GM12878 (cell line): Measurements from ENCODE around the gene FPR1. TPM values are rescaled to one million over a fixed set of nuclear protein-coding genes. Genes with fewer than 3 reads are reported as not detected.

Experiments
- ATAC-seq: fragments of 200-7000 bp; cut with Tn5 transposase; 3 replicates; pipeline ENCODE4 v1.9.1; 2020; ENCODE audit warnings: mild to moderate bottlenecking, moderate library complexity
- BruUV-seq: library from RNA; stranded (reverse); fragments of 400-500 nt; replicated peaks from 2 replicates; lab custom pipeline; 2021; lab: Mats Ljungman, UMichigan
- CTCF ChIA-PET: fragments of 300-600 bp; sonication (Branson Sonifier 250); formaldehyde crosslinking; extraction: SDS; loops from one replicate; lab custom pipeline; 2021; ENCODE audit warnings: inconsistent platforms; lab: Yijun Ruan, JAX
- POLR2A ChIA-PET: fragments of 350-600 bp; formaldehyde crosslinking; extraction: SDS; loops from one replicate; lab custom pipeline; 2021; ENCODE audit warnings: inconsistent platforms; lab: Charles Lee
- RAD21 ChIA-PET: fragments of 300-600 bp; sonication (Branson Sonifier 250); formaldehyde crosslinking; loops from one replicate; lab custom pipeline; 2023; ENCODE audit warnings: antibody characterized with exemption; ENCODE audit not compliant: unreplicated experiment; lab: Charles Lee
- SMC1A ChIA-PET: fragments of 300-600 bp; sonication (Branson Sonifier 250); formaldehyde crosslinking; loops from one replicate; lab custom pipeline; 2023; ENCODE audit not compliant: unreplicated experiment, uncharacterized antibody; lab: Charles Lee
- DNase-seq: peaks from one replicate; pipeline ENCODE4 v3.0.0-alpha.2; 2011; ENCODE audit warnings: low read depth, low spot score
- FAIRE-seq: peaks from 3 replicates; lab custom pipeline; 2011; peaks lifted over from hg19 to GRCh38; lab: Jason Lieb, UNC
- H2AFZ ChIP-seq: 2 replicates; pipeline ENCODE4 v1.6.0; 2011; ENCODE audit warnings: low read depth, low read length, control low read depth; ENCODE audit not compliant: control insufficient read depth
- H3K27ac ChIP-seq: 2 replicates; pipeline ENCODE4 v1.5.1; 2011; ENCODE audit warnings: control low read depth; ENCODE audit not compliant: control insufficient read depth, insufficient read depth
- H3K27me3 ChIP-seq, 2 experiments: replicated peaks in 1 of 2; 2 replicates each; pipeline versions ENCODE4 v1.6.0 to v1.6.1; 2011; ENCODE audit warnings: low read length in 1 of 2; ENCODE audit not compliant: control insufficient read depth in 2 of 2, insufficient read depth in 2 of 2
- H3K36me3 ChIP-seq, 2 experiments: 2 replicates each; pipeline ENCODE4 v1.5.1; 2011; ENCODE audit warnings: low read length in 1 of 2; ENCODE audit not compliant: control insufficient read depth in 2 of 2, insufficient read depth in 2 of 2
- H3K4me1 ChIP-seq: 2 replicates; pipeline ENCODE4 v1.6.1; 2011; ENCODE audit warnings: mild to moderate bottlenecking, low read length, moderate library complexity, mixed read lengths; ENCODE audit not compliant: control insufficient read depth, insufficient read depth
- H3K4me2 ChIP-seq: 2 replicates; pipeline ENCODE4 v1.6.0; 2011; ENCODE audit warnings: control low read depth; ENCODE audit not compliant: control insufficient read depth, insufficient read depth
- H3K4me3 ChIP-seq: fragments of 200-600 bp; sonication (generic); 2 replicates; pipeline ENCODE4 v1.5.1; 2016
- H3K79me2 ChIP-seq: 2 replicates; pipeline ENCODE4 v1.6.0; 2011; ENCODE audit warnings: low read length; ENCODE audit not compliant: control insufficient read depth, insufficient read depth
- H3K9ac ChIP-seq: 2 replicates; pipeline ENCODE4 v1.8.0; 2011; ENCODE audit warnings: low read length, control low read depth, mixed read lengths; ENCODE audit not compliant: control insufficient read depth, insufficient read depth
- H3K9me3 ChIP-seq: replicated peaks from 3 replicates; pipeline ENCODE4 v1.5.1; 2011; ENCODE audit warnings: mild to moderate bottlenecking, low read length; ENCODE audit not compliant: control insufficient read depth, insufficient read depth
- H4K20me1 ChIP-seq: 2 replicates; pipeline ENCODE4 v1.6.0; 2011; ENCODE audit not compliant: control insufficient read depth, insufficient read depth
- FOXK2 ChIP-seq: fragments of 450-650 bp; IDR thresholded peaks from 2 replicates; pipeline ENCODE4 v1.6.1; 2017; ENCODE audit warnings: mild to moderate bottlenecking, moderate library complexity
- GABPA ChIP-seq: IDR thresholded peaks from 2 replicates; pipeline ENCODE4 v1.6.1; 2014; ENCODE audit warnings: antibody characterized with exemption, low read depth, mild to moderate bottlenecking, inconsistent platforms
- HDAC2 ChIP-seq: fragments of 200-600 bp; sonication (generic); IDR thresholded peaks from 2 replicates; pipeline ENCODE4 v1.6.1; 2017
- HDGF ChIP-seq: fragments of 450-650 bp; IDR thresholded peaks from 2 replicates; pipeline ENCODE4 v1.6.1; 2016; ENCODE audit warnings: antibody characterized with exemption
- MLLT1 ChIP-seq: fragments of 450-650 bp; IDR thresholded peaks from 2 replicates; pipeline ENCODE4 v1.6.1; 2016; ENCODE audit warnings: mild to moderate bottlenecking
- RAD51 ChIP-seq: fragments of 450-650 bp; IDR thresholded peaks from 2 replicates; pipeline ENCODE4 v1.6.1; 2016; ENCODE audit warnings: moderate library complexity, mild to moderate bottlenecking, inconsistent platforms
- SIX5 ChIP-seq: IDR thresholded peaks from 2 replicates; pipeline ENCODE4 v1.6.1; 2011; ENCODE audit warnings: mild to moderate bottlenecking, low read depth, low read length, moderate library complexity; ENCODE audit not compliant: severe bottlenecking
- SMAD5 ChIP-seq: IDR thresholded peaks from 2 replicates; pipeline ENCODE4 v1.6.1; 2016; ENCODE audit warnings: antibody characterized with exemption, low read depth
- SRF ChIP-seq, 2 experiments: IDR thresholded peaks; 2 replicates each; pipeline ENCODE4 v1.6.1; 2011; ENCODE audit warnings: low read depth in 2 of 2, low read length in 2 of 2, mild to moderate bottlenecking in 1 of 2, moderate library complexity in 1 of 2
- TCF3 ChIP-seq: IDR thresholded peaks from 2 replicates; pipeline ENCODE4 v1.6.1; 2012; ENCODE audit warnings: low read depth, mild to moderate bottlenecking, low read length, borderline replicate concordance; ENCODE audit not compliant: insufficient read depth
- ZBTB11 ChIP-seq: fragments of 450-650 bp; formaldehyde crosslinking; IDR thresholded peaks from 2 replicates; pipeline ENCODE4 v1.5.0; 2022; ENCODE audit warnings: mild to moderate bottlenecking, missing genetic modification characterization
- ZNF384 ChIP-seq: IDR thresholded peaks from 2 replicates; pipeline ENCODE4 v1.6.1; 2012; ENCODE audit warnings: low read depth, mild to moderate bottlenecking, low read length, improper control_type of control experiment, borderline replicate concordance
- WGBS: methylation state at CpG from one replicate; pipeline ENCODE4 v1.1.6; 2016; ENCODE audit warnings: low lambda C conversion rate; ENCODE audit not compliant: insufficient replicate concordance, insufficient coverage; ENCODE audit errors: missing lambda C conversion rate; 5-methylcytosine and 5-hydroxymethylcytosine counted together
- in situ Hi-C: fragments of 300-500 bp; cut with MboI; formaldehyde crosslinking; loops from 9 replicates; pipeline ENCODE4 v1.14.3; 2018; ENCODE audit warnings: mixed read lengths
- intact Hi-C: fragments of 100-400 bp; cut with micrococcal nuclease; formaldehyde crosslinking; loops from one replicate; pipeline ENCODE4 v1.14.2; 2022; ENCODE audit not compliant: unreplicated experiment
- polyA plus RNA-seq, 11 experiments: library from polyadenylated mRNA; depleted of rRNA in 4 of 11; unstranded in 6 of 11; stranded (reverse) in 5 of 11; fragments of >200 nt; fragmentation: Nextera tagmentation in 4 of 11; fragmentation: Illumina TruSeq in 1 of 11; extraction: Ambion mirVana in 4 of 11; extraction: Trizol in 1 of 11; gene quantifications; 1 replicate in 1 of 11; 2 replicates in 10 of 11; pipeline versions ENCODE4 v1.2.1 to v1.2.3, GENCODE V29; 2011 to 2016; ENCODE audit warnings: inconsistent platforms in 2 of 11, missing spikeins in 2 of 11, low read depth in 1 of 11
- total RNA-seq, 4 experiments: library from RNA; depleted of rRNA in 3 of 4; stranded (reverse); fragments of >200 nt in 3 of 4; fragmentation: Illumina TruSeq in 1 of 4; extraction: Trizol in 1 of 4; gene quantifications; 2 replicates each; pipeline versions ENCODE4 v1.2.1 to v1.2.3, GENCODE V29; 2013 to 2021

Gene FPR1
- total and polyA plus RNA-seq, 10 of the 15 experiments (the other 5 are each of a cell fraction or from before 2014, with no cell fraction given): not detected

GRCh38 chr19:51754109-51754508, 2.4 kb upstream of the FPR1 start:
- Histone ChIP-seq H3K9ac (no peak overlapping the region), H3K79me2 (no peaks in the 10 kb centered on the region), H3K4me3 (no peak overlapping the region), H2AFZ (no peak overlapping the region), H3K27me3 (no peaks in the 10 kb centered on the region), H3K9me3 (no peaks in the 10 kb centered on the region; the same call in 2 of the 3 replicates), H4K20me1 (no peaks in the 10 kb centered on the region), H3K27ac (no peak overlapping the region), H3K4me1 (no peaks in the 10 kb centered on the region), H3K4me2 (no peak overlapping the region), H3K36me3 (no peaks in the 10 kb centered on the region)
- intact Hi-C loops: no loop called here
- CTCF ChIA-PET: no interaction called here
- TF ChIP-seq HDGF (no peak), FOXK2 (no peak), HDAC2 (no peak), SRF (IDR thresholded peaks at IDR 0.05; ENCODE audit: low read depth in 2 of 2, low read length in 2 of 2) (no peak), SMAD5 (no peak), RAD51 (no peak), SIX5 (no peak), TCF3 (no peak), ZNF384 (no peak), MLLT1 (no peak), GABPA (no peak), ZBTB11 (CRISPR knock-in tag) (no peak)
- FAIRE-seq (no peak), DNase-seq (no peak), ATAC-seq (no peak)
- SMC1A ChIA-PET: no interaction called here
- no TSS peak for BruUV-seq
- POLR2A ChIA-PET: no interaction called here
- in situ Hi-C loops: no loop called here
- 43% methylated on average over 6 of the region's 6 CpGs for WGBS
- RAD21 ChIA-PET: no interaction called here
